Measurements from ENCODE around the gene FGFRL1. TPM values are rescaled to one million over a fixed set of nuclear protein-coding genes. Genes with fewer than 3 reads are reported as not detected.

The FGFRL1 gene
- total and polyA plus RNA-seq, 2 of the 13 experiments (the other 11 are each of a cell fraction or from before 2014, with no cell fraction given): 19.1 to 30.6 TPM

GRCh38 chr4:1018147-1019020 is 7.0 kb downstream of the FGFRL1 start:
- POLR2A ChIA-PET: no interaction called here
- BruUV-seq (replicated peaks): no TSS peak
- no peak for TF ChIP-seq TP53 (CRISPR knock-in tag; conservative IDR thresholded peaks at IDR 0.05)
- TF ChIP-seq KDM5B (CRISPR knock-in tag; IDR thresholded peaks at IDR 0.05; ENCODE audit: borderline replicate concordance): no peak
- TF ChIP-seq SP140L (CRISPR knock-in tag; IDR thresholded peaks at IDR 0.05; ENCODE audit: borderline replicate concordance): no peak
- no peak for TF ChIP-seq KMT2B (CRISPR knock-in tag; IDR thresholded peaks at IDR 0.05)
- no peak for TF ChIP-seq ZIK1 (CRISPR knock-in tag; IDR thresholded peaks at IDR 0.05; ENCODE audit: borderline replicate concordance, low read depth)
- TF ChIP-seq POLR2G (IDR thresholded peaks at IDR 0.05; ENCODE audit: low read depth, low read length): no peak
- no peak for TF ChIP-seq AKAP8 (CRISPR knock-in tag; IDR thresholded peaks at IDR 0.05)
- no peak for TF ChIP-seq ZFP62 (CRISPR knock-in tag; IDR thresholded peaks at IDR 0.05)
- TF ChIP-seq ZNF296 (CRISPR knock-in tag; conservative IDR thresholded peaks at IDR 0.05): no peak
- no peak for TF ChIP-seq ELF1 (CRISPR knock-in tag; IDR thresholded peaks at IDR 0.05)
- no peak for TF ChIP-seq ZFY (CRISPR knock-in tag; IDR thresholded peaks at IDR 0.05)
- no peak for TF ChIP-seq NFYC (CRISPR knock-in tag; IDR thresholded peaks at IDR 0.05)
- TF ChIP-seq ZNF672 (CRISPR knock-in tag; IDR thresholded peaks at IDR 0.05): no peak
- TF ChIP-seq E2F5 (CRISPR knock-in tag; conservative IDR thresholded peaks at IDR 0.05): no peak
- Histone ChIP-seq H2AFZ (ENCODE audit: low read length) (no peak overlapping the region), H3K9ac (ENCODE audit: insufficient read depth, low read depth, low read length) (no peak overlapping the region), H3K79me2 (ENCODE audit: insufficient read depth, low read length) (peaks cover 6% of the 10 kb centered on the region), H4K20me1 (ENCODE audit: insufficient read depth, low read length) (no peaks in the 10 kb centered on the region), H3K4me2 (ENCODE audit: low read depth, low read length) (no peak overlapping the region), H3K9me3 (ENCODE audit: low read length) (no peaks in the 10 kb centered on the region), H3K36me3 (replicated peaks in 1 of 2; ENCODE audit: control insufficient read depth in 1 of 2, insufficient read depth in 2 of 2, low read length in 2 of 2) (peaks cover 0 to 2% of the 10 kb centered on the region in 2 experiments; a peak in 3 of 5 replicates), H3K27me3 (ENCODE audit: control insufficient read depth in 1 of 2, insufficient read depth in 2 of 2, low read length in 2 of 2) (no peaks in the 10 kb centered on the region; a peak in 1 of 5 replicates), H3K4me3 (replicated peaks in 1 of 3; ENCODE audit: insufficient read depth in 1 of 3, low read depth in 2 of 3, low read length in 3 of 3) (no peak overlapping the region), H3K4me1 (ENCODE audit: insufficient read depth, low read length) (peaks cover 25% of the 10 kb centered on the region), H3K27ac (ENCODE audit: extremely low read length, insufficient read depth, low read length) (no peak overlapping the region)
- FAIRE-seq (no peak), ATAC-seq (no peak), DNase-seq (ENCODE audit: low spot score) (no peak)
- intact Hi-C loops (cut with micrococcal nuclease; ENCODE audit: unreplicated experiment): no loop called here
- CTCF ChIA-PET (ENCODE audit: low intra/inter-chr PET ratio, low total read pairs): no interaction called here
- in situ Hi-C loops (cut with HindIII; ENCODE audit: extremely low pct_ligation_motif_present, low pct_unique_long_range_greater_than_20kb): no loop called here
- 93% methylated on average over 8 of the region's 29 CpGs for WGBS (ENCODE audit: low lambda C conversion rate)

All from HepG2 (cell line).